ENCODE measurements around the gene RMND5B. TPM values are rescaled to one million over a fixed set of nuclear protein-coding genes. Genes with fewer than 3 reads are reported as not detected.

The RMND5B gene
- total and polyA plus RNA-seq, 10 donors: 22.2 to 52.8 (median 36.1) TPM

GRCh38 chr5:178199581-178200434 is 69.0 kb downstream of the RMND5B start:
- 66 to 78% (median 71%) methylated on average over 12 of the region's 12 CpGs for WGBS, 5 donors
- Histone ChIP-seq H3K4me1 (peaks cover 0 to 34% (median 22%) of the 10 kb centered on the region in 6 donors), H3K36me3 (no peaks in the 10 kb centered on the region), H3K27me3 (replicated peaks in 1 of 7) (no peaks in the 10 kb centered on the region), H3K9me3 (no peaks in the 10 kb centered on the region), H3K27ac (no peak overlapping the region), H3K4me3 (no peak overlapping the region)
- no peak for TF ChIP-seq CTCF (IDR thresholded peaks at IDR 0.05 in 8 of 11, conservative IDR thresholded peaks at IDR 0.05 in 3 of 11)
- TF ChIP-seq POLR2AphosphoS5 (IDR thresholded peaks at IDR 0.05): no peak
- no peak for TF ChIP-seq POLR2A (IDR thresholded peaks at IDR 0.05)
- intact Hi-C loops (cut with DNase I; ENCODE audit: low total_unique reads): no loop called here
- DNase-seq: no peak

Other genes starting within 250 kb of the RMND5B start
- gene PROP1, start 134.8 kb upstream of the RMND5B start, total RNA-seq: not detected
- not detected for gene PROP1, start 134.8 kb upstream of the RMND5B start, polyA plus RNA-seq
- 1 to 10 TPM; 2.2 to 6.6 (median 4.1) TPM for gene N4BP3, start 17.5 kb upstream of the RMND5B start, total RNA-seq
- 1 to 10 TPM; 1.2 to 4.3 (median 2.2) TPM for gene N4BP3, start 17.5 kb upstream of the RMND5B start, polyA plus RNA-seq
- 100 to 1,000 TPM in 2 of 7 donors, 10 to 100 TPM in 5; 53.7 to 115 (median 81.5) TPM for gene NHP2, start 22.9 kb downstream of the RMND5B start, total RNA-seq
- gene NHP2, start 22.9 kb downstream of the RMND5B start, polyA plus RNA-seq: 100 to 1,000 TPM; 113 to 162 (median 153) TPM
- not detected for gene GMCL2, start 56.4 kb downstream of the RMND5B start, total RNA-seq
- under 1 TPM in 1 of 3 donors, not detected in 2; 0.03 TPM for gene GMCL2, start 56.4 kb downstream of the RMND5B start, polyA plus RNA-seq
- 100 to 1,000 TPM in 4 of 7 donors, 10 to 100 TPM in 3; 55.9 to 136 (median 113) TPM for gene HNRNPAB, start 73.5 kb downstream of the RMND5B start, total RNA-seq
- 100 to 1,000 TPM in 2 of 3 donors, 10 to 100 TPM in 1; 88.2 to 144 (median 120) TPM for gene HNRNPAB, start 73.5 kb downstream of the RMND5B start, polyA plus RNA-seq
- 100 to 1,000 TPM in 6 of 7 donors, 10 to 100 TPM in 1; 91.8 to 209 (median 132) TPM for gene PHYKPL, start 101.8 kb downstream of the RMND5B start, total RNA-seq
- gene PHYKPL, start 101.8 kb downstream of the RMND5B start, polyA plus RNA-seq: 10 to 100 TPM; 46.9 to 82.7 (median 74.5) TPM